ENCODE data around the gene GCN1. TPM values are rescaled to one million over a fixed set of nuclear protein-coding genes. Genes with fewer than 3 reads are reported as not detected.
A peak's percentile ranks its signal among the peaks of the same experiment; 100 is the strongest.

GCN1 gene
- total and polyA plus RNA-seq, 7 donors = 9.2 to 70.3 (median 32.9) TPM

DNA sequence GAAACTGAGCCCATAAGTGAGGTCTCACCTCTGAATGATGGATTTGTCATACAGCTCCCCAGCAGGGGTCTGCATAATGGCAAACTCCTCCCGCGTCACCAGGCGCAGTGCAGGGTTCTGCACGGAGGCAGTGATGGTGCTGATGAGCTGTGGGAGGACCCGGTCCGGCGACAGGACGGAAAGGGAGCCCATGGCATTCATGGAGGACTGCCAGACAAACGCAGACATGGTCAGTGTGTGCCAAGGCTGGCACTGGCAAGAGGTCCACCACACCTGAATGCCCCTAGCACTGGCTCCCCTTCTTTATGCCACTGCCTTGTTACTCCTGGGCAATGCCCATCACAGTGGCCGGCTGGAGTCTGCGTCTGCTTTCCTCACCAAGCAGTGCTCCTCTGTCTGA, 32.7 kb downstream of the GCN1 start:
- no peak overlapping the region for H3K4me3 ChIP-seq
- no peak for DNase-seq
- intact Hi-C loops (cut with DNase I) = no loop called here
- no peaks in the 10 kb centered on the region for H3K4me1 ChIP-seq
- WGBS, 2 donors = 96 to 97% methylated on average over 11 of the region's 11 CpGs
- no peak overlapping the region for H3K27ac ChIP-seq
- no peaks in the 10 kb centered on the region for H3K9me3 ChIP-seq
- TF ChIP-seq, protein P1, sequence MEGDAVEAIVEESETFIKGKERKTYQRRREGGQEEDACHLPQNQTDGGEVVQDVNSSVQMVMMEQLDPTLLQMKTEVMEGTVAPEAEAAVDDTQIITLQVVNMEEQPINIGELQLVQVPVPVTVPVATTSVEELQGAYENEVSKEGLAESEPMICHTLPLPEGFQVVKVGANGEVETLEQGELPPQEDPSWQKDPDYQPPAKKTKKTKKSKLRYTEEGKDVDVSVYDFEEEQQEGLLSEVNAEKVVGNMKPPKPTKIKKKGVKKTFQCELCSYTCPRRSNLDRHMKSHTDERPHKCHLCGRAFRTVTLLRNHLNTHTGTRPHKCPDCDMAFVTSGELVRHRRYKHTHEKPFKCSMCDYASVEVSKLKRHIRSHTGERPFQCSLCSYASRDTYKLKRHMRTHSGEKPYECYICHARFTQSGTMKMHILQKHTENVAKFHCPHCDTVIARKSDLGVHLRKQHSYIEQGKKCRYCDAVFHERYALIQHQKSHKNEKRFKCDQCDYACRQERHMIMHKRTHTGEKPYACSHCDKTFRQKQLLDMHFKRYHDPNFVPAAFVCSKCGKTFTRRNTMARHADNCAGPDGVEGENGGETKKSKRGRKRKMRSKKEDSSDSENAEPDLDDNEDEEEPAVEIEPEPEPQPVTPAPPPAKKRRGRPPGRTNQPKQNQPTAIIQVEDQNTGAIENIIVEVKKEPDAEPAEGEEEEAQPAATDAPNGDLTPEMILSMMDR (IDR thresholded peaks at IDR 0.05) = no peak
- TF ChIP-seq POLR2AphosphoS5 (IDR thresholded peaks at IDR 0.05) (no peak), POLR2A (IDR thresholded peaks at IDR 0.05) (no peak), EP300 (IDR thresholded peaks at IDR 0.05) (no peak)
- H3K36me3 ChIP-seq = peaks cover 45 to 97% (median 69%) of the 10 kb centered on the region in 4 donors
- no peaks in the 10 kb centered on the region for H3K27me3 ChIP-seq

DNA sequence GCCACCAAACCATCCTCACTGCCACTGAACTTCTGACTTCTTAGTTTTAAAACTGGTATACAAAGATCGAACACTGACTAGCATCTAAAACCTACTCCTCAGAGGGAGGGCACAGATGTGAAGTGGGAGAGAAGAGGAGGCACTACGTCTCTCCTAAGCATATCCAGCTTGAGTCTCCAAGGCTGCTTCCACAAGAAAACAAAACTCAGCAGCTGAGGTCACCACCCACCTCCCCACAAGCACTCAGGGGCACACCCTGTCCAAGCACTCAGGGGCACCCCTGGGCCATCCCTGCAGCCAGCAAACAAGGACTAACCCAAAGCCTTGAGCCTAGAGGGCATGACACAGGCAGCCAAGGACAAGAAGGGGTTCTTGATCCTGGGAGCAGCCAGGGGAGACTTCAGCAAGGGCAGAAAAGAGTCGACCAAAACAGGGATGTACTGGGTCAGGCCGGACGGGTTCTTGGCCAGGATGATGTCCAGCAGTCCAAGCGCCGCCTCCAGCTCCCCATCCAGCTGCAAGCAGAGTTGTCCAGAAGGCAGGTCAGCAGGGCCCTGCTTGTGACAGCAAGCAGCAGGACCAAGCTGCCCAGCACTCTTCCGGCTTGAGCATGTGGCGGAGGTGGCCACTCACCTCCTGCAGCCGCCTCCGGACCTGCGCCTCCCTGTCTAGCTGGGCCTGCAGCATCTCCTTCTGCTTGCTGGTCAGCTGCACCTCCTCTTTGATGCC, 34.8 kb downstream of the GCN1 start:
- intact Hi-C loops (cut with DNase I) = no loop called here
- no peaks in the 10 kb centered on the region for H3K9me3 ChIP-seq
- peak overlapping the region in 2 of 4 donors; percentile 1 to 19 for H3K27ac ChIP-seq
- 95 to 96% methylated on average over 12 of the region's 12 CpGs for WGBS, 2 donors
- H3K36me3 ChIP-seq = peaks cover 52 to 100% (median 90%) of the 10 kb centered on the region in 4 donors
- peak; percentile 73 for DNase-seq
- H3K4me1 ChIP-seq = no peaks in the 10 kb centered on the region
- no peak overlapping the region for H3K4me3 ChIP-seq
- TF ChIP-seq, protein P1 (IDR thresholded peaks at IDR 0.05) = no peak
- TF ChIP-seq EP300 (IDR thresholded peaks at IDR 0.05) (no peak), POLR2AphosphoS5 (IDR thresholded peaks at IDR 0.05) (no peak), POLR2A (IDR thresholded peaks at IDR 0.05) (no peak)
- no peaks in the 10 kb centered on the region for H3K27me3 ChIP-seq

DNA sequence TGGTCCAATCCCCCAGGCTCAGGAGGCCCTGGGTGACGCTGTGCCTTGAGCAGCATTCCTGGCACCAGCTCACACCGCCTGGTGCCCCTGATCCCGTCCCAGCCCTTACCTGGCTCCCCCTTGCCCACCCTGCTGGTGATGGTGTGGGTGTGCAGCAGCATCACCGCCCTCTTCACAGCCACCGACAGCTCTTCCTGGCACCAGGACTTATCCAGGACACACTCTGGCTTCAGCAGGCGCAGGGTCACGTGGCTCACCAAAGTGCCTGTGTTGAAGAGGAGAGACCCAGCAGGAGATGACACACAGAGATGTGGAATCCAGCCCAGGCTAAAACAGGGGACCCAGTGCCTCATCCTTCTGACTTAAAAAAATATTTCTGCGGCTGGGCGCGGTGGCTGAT, 36.2 kb downstream of the GCN1 start:
- Histone ChIP-seq H3K27me3 (no peaks in the 10 kb centered on the region), H3K4me1 (no peaks in the 10 kb centered on the region), H3K4me3 (no peak overlapping the region), H3K9me3 (no peaks in the 10 kb centered on the region), H3K36me3 (peaks cover 60 to 100% (median 94%) of the 10 kb centered on the region in 4 donors), H3K27ac (no peak overlapping the region)
- intact Hi-C loops (cut with DNase I) = no loop called here
- TF ChIP-seq, protein P1 (IDR thresholded peaks at IDR 0.05) = no peak
- TF ChIP-seq POLR2AphosphoS5 (IDR thresholded peaks at IDR 0.05) = no peak
- TF ChIP-seq POLR2A (IDR thresholded peaks at IDR 0.05) = no peak
- TF ChIP-seq EP300 (IDR thresholded peaks at IDR 0.05) = no peak
- WGBS, 2 donors = 97 to 98% methylated on average over 10 of the region's 10 CpGs
- no peak for DNase-seq

DNA sequence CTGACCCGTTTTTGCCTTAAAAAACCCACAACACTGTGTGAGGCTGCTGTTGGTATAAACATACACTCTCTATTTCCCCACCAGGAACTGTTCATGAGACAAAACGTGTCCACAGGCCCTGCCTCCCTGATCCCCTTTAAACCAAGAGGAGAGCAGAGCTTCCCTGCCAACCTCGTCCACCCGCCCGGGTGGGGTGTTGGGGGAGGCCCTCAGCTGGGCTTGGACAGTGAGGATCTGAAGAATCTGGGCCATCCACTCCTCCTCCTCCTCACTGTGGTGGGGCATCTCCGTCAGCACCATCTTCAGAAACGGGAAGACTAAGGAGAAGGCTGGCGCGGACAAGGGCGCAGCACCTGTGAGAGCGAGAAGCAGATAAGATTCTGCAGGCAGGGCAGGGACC, 36.8 kb downstream of the GCN1 start:
- no peak for DNase-seq
- Histone ChIP-seq H3K9me3 (no peaks in the 10 kb centered on the region), H3K4me3 (no peak overlapping the region), H3K4me1 (no peaks in the 10 kb centered on the region), H3K27ac (no peak overlapping the region), H3K36me3 (peaks cover 56 to 100% (median 92%) of the 10 kb centered on the region in 4 donors), H3K27me3 (no peaks in the 10 kb centered on the region)
- WGBS, 2 donors = 90 to 92% methylated on average over 11 of the region's 11 CpGs
- TF ChIP-seq POLR2A (IDR thresholded peaks at IDR 0.05) (no peak), EP300 (IDR thresholded peaks at IDR 0.05) (no peak), POLR2AphosphoS5 (IDR thresholded peaks at IDR 0.05) (no peak)
- TF ChIP-seq, protein P1 (IDR thresholded peaks at IDR 0.05) = no peak
- intact Hi-C loops (cut with DNase I) = no loop called here
